HG02623 (cell line): ENCODE results near the gene SCRN2.
A peak's percentile ranks its signal among the peaks of the same experiment; 100 is the strongest.

Source experiments
- ATAC-seq: cut with Tn5 transposase; IDR thresholded peaks from one replicate; pipeline ENCODE4 v1.9.1; 2021; ENCODE audit warnings: moderate library complexity; ENCODE audit not compliant: unreplicated experiment

SCRN2 gene

DNA sequence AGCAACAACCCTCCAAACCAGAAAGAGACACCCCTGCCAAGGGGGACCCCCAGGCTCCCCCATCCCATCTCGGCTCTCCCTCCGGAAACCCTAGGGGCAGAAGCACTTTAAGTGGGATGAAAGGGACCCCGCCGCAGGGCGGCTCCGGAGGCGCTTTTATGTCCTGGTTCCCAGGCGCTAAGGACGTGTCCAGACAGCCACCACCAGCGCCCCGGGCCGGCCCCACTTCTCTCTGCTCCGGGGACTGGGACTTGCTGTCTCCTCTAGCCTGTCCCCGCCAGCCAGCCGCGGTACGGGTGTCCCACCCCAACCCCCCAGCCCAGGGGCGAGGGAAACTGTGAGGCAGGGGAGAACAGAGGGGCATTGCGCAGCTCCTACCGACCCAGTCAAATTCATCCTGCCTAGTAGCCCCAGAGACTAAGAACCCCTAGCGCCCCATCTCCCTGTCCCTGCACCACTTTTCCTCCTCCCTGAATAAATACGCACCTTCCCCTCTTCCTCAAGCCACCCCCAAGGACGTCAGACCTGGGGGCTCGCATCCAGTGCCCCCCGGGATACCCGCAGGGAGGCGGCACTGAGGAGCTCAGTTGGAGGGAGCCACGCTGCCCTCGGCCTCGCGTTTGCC lies 5.8 kb upstream of the SCRN2 start:
- ATAC-seq = no peak

DNA sequence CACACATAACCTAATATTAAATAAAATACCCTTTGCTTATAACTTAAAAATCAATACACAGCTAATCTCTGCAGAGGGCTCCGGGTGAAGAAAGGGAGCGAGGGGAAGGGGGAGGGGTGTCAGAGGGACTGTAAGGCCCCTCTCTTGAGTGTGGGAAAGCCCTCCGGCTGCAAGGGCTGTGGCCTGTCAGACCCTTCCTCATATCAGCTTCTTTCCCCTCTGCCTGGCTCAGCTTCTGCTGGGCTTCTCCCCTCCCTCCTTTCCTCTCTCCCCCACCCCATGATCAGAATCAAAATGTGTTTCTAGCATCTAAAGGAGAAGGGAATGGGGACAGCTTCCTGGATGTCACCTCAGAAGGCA lies 4.6 kb upstream of the SCRN2 start:
- no peak for ATAC-seq

DNA sequence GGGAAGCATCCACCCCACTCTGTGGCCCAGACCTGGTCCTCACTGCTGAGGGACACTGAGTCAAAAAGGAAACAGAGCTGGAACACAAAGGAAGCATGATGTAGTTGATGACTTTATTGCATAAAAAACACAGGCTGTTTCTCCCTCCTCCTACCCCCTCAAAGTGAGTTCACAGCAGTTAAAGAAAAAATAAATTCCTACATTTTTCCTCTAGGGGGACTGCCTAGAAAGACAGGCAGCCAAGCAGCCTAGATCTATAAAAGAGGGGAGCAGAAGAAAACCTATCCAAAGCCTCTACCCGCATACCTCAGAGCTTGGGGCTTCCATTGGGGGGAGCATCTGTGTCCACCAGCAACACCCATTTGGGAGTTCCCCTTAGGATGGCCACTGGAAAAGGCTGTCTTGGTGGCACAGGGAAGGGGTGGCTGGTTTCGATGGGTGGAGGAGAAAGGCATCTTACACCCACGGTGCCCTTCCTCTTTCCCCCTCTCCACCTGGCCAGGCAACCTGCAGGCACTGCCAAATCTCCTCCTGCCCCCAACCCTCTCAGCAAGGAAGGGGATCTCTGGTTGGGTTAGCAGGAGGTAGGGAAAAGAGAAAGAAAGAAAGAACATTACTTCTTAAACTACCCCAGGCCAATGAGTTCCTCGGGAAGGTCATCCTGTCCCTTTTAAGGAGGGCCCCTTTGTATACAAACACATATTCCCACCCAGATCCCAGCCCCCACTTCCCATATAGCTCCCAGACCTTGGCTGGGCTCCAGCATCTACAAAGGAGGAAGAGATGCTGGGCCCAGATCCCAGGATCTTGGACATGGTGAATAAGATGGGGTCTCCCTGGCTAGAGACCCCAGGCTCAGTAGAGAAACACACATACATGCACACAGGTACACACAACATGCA lies 4.0 kb upstream of the SCRN2 start:
- no peak for ATAC-seq

DNA sequence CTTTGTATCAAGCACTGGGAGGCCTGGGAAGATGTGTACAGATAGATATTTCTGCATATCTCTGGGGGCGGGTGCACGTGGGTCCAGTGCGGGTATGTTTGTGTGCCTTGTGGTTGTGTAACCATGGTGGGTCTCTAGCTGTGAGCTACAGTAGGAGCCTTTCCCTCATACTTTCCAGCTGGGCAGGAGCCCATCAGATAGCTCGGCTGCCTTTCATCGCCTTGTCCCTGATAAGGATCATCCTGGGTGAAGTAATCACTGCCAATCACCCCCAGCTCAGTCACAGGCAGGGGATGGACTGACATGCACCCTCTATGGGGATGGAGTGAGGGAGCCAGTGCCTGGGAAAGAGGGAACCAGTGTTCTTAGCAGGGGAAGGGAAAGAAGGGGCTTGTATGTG lies 3.2 kb upstream of the SCRN2 start:
- ATAC-seq = no peak

DNA sequence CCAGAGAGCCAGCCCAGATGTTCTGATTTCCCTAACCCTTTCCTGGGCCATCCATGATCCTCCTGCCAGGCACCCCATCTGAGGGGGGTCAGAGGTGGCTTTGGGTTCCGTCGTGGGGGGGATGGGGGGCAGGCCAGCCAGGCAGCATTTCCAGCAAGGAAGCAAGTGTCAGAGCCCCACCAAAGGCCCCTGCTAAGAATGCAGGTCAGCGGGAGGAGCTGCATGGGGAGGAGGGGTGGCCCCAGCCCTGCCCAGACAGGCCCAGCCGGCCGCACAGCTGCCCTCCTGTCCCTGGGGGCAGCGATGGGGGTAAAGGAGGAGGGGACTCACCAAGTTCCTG lies 2.3 kb upstream of the SCRN2 start:
- no peak for ATAC-seq

DNA sequence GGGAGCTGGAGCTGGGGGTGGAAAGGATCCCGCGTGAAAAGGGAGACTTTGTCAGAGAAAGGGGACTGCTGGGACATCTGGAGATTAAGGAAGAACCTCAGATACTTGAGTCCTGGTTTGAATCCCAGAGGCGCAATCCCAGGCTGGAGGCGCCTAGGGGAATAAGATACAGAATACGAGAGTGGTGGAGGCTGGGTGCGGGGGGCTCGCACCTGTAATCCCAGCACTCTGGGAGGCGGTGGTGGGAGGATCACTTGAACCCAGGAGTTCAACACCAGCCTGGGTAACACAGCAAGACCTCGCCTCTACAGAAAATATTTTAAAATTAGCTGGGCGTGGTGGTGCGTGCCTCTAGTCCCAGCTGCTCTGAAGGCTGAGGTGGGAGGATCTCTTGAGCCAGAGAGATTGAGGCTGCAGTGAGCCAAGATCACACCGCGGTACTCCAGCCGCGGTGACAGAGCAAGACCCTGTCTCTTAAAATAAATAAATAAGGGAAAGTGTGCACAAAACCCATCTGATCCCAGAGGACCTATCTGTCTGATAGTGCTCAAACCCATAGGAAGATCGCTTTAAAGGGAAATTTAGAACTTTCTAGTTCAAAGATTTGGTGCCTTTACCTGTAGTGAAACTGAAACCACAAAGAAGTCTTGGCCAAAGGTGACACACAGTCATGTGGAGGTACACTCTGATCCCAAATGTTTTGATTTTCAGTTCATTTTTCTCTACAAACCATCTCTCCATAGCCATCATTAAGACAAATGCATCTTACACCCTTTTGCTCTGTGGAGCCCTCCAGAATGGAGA lies 617 bp upstream of the SCRN2 start:
- no peak for ATAC-seq

DNA sequence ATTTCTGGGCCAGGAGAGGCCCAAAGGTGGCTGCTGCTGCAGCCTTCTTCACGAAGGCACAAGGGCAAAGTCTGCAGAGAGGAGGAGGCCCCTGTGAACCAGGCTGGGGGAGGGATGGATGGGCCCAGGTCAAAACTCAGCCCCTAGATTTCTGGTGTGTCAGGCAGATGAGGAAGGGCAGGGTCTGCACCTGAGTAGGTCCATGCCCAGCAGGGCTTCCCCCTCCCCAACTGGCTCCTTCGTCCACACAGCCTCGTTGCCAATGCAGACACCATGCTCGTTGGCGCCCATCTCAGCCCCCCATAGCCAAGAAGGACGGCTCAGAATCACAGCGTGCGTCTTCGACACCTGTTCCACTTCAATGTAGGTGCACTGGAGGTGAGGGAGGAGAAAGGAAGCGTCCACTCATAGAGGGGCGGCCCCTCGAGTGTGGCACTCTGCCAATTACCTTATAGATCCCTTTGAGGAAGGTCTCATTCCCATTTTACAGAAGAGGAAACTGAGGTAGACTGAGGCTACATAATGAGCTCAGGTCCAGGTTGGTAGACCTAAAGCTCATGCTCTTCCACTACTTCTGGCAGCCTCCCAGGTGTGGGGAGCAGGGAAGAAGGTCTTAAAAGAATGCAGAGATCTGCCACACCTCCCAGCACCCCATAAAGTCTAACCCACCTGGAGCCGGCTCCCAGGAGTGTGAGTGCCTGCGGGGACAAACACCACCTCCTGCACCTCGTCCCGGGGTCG lies 902 bp downstream of the SCRN2 start:
- no peak for ATAC-seq

DNA sequence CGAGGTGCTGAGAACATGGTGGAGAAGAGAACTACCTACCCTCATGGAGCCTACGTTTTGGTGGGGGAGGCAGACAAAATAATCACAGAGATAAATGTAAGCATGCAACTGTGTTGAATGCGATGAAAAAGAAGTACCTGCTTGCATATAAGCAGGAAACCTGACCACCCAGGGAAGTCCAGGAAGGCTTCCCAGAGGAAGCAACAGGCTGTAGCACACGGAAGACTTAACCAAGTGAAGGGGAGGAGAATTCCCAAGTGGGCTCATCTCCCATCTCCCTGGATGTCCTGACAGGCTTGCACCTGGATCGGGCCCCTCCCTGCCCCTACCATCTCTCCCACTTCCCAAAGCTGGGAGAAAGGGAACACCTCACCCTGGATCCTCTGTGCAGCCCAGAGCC lies 2.0 kb downstream of the SCRN2 start:
- ATAC-seq = no peak

DNA sequence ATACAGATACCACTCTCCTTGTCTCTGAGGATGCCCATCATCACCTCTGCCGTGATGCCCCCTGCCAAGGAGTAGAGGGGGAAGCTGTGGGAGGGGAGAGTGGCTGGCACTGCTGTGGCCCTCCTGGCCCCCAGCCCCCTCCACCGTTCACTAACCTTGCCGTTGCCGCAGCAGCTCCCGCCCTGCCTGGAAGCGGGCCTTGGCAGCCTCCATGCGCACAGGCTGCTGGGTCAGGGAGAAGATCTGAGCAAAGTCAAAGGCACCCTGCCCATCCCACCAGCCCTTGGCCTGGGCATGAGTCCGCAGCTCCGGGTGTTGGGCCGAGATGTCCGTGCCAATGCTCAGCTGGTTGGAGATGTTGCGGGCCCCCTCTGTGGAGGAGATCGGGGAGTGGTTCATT lies 2.4 kb downstream of the SCRN2 start:
- ATAC-seq = no peak

DNA sequence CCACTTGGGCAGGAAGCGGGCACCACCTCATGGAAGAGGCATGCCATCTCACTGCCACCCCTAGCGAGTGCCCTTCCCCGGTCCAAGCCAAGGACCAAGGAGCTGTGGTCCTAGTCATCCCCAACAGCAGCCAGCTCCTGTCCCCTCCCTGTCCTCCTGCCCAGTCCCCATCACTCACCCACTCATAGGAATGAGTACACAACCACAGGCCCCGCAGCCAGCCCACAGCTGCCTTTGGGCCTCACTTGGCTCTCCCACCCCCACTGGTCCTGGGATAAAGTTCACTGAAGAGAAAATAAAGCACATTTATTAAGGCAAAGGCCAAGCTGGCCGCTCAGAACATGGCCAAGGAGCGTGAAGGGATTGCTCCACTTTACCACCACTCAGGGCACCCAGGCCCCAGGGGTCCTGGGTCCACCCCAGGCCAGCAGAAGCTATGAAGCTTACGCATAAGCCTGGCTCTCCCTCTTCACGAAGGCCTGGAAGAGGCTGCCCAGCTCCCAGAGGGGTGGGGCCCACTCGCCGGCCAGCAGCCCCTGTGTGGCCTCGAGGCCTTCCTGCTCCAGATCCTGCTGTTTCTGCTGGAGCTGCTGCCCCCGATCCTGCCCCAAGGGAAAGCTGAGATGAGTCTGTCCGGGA lies 3.6 kb downstream of the SCRN2 start:
- no peak for ATAC-seq

DNA sequence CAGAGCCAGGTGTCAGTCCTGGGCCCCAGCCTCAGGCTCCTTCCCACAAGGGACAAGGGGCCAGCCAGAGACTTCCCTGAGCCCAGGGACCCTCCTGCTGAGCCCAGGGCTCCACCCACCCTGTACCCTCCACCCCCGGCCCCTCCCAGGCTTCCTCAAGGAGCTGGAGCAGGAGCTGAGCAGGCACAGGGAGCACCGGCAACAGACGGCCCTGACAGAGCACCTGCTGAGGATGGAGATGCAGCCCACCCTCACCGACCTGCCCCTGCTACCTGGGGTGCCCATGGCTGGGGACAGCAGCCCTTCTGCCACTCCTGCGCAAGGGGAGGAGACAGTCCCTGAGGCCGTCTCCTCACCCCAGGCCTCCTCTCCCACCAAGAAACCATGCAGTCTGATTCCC lies 4.5 kb downstream of the SCRN2 start:
- ATAC-seq = no peak

DNA sequence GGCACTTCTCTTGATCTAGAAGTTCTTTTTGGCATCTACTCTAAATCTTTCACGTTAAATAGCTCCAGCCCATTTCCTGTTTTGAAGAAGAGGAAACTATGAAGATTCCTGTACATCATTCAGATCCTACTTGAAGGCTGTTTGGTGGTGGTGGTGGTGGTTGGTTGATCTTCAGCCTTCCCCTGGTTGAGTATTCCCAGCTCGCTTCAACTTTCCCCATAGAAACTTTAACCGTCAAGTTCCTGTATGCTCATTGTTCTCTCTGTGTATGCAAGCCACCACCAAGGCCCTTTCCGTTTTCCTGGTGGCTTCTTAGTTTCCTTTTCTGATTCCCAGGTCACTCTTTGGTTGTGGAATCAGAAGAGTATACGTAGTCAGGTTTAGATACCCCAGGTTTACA lies 6.3 kb downstream of the SCRN2 start:
- no peak for ATAC-seq

DNA sequence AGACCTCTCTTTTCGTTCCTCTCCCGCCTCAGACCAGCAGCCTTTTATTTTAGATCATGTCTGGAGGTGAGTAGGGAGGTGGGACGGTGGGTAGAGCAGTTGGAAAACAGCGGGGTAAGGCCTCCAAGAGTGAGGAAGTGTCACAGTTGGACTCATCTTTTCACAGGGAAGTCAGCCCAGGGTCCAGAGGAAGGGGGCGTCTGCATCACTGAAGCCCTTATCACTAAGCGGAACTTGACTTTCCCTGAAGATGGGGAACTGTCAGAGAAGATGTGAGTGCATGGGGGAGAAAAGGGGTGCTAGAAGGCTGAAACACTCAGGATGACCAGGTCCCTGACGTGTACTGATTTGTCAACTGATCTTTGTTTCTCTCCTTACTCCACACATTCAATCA lies 9.1 kb downstream of the SCRN2 start:
- ATAC-seq = no peak

DNA sequence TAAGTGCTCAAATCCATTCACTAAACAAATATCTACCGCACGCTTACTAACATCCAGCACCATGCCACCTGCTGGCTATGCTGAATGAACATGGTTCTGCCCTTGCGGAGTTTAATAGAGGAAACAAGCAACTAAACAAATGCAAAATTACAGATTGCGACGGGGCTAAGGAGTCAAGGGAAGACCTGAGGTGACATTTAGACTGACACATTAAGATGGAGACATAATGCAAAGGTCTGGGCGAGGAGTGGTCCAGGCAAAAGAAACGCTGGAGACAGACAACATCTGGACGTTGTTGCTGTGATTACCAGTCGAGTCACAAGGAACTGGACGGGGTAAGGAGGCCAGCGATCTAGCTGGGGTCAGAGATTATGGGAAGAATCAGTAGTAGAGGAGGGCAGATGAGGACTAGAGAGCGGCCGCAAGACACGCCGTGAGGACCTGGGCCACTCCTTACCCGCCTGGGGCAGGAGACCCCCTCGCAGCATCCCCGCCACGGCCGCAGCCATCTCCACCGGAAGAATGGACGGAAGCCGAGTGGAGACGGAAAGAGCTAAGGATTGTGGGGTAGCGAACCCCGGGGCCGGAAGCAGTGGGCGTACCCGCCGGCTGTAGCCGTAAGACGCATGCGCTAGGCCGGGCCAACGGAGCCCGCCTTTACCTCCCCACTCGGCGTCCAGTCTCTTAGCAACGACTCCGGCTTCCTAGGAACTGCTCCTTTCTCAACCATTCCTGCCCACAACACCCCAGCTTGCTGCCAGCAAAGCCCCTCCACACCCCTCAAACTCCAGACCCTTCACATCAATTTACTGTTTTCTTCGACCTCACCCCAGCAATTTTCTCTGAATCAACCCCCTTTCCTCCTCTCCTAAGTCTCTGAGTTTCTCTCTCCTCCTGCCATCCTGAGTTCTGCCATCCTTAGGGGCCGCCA lies 9.8 kb downstream of the SCRN2 start, which contains the start of the genes LRRC46 and MRPL10:
Gene LRRC46 (plus strand): TSS at position 668 of the 931 bp plus-strand sequence. CDS start 320 bp downstream, outside the sequence.
Gene MRPL10 (minus strand): TSS at position 539 of the 931 bp plus-strand sequence. CDS start 30 bp downstream, at position 509.
- peak; percentile 91 for ATAC-seq

DNA sequence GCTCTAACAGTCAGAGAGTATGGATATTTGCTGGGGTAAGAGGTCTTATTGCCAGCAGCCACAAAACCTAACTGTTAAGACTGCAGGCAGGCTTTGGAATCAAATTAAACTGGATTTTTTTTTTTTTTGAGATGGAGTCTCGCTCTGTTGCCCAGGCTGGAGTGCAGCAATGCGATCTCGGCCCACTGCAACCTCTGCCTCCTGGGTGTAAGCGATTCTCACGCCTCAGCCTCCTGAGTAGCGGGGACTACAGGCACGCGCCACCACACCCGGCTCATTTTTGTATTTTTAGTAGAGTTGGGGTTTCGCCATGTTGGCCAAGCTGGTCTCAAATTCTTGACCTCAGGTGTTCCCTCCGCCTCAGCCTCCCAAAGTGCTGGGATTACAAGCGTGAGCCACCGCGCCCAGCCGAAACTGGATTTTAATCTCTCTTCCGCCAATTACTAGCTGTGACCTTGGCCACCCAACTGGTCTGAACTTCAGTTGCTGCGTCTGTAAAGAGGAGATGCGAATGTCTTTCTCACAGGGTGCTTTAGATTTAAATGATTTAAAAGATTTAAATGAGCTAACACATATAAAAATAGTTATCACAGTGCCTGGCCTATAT lies 10.6 kb downstream of the SCRN2 start:
- no peak for ATAC-seq

DNA sequence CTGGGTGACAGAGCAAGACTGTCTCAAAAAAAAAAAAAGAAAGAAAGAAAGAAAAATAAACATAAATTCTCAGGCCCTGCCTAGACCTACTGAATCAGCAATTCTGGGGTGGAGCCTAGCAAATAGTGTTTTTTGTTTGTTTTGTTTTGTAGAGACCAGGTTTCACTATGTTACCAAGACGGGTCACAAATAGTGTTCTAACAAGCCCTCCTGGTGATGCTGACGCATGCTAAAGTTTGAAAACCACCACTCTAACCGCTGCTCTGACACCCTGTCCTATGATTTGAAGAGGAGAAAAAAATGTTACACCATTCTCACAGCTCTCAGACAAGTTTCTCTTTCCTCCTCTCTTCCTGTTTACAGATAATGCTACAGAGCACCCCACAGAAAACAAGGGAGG lies 11.2 kb downstream of the SCRN2 start:
- no peak for ATAC-seq

DNA sequence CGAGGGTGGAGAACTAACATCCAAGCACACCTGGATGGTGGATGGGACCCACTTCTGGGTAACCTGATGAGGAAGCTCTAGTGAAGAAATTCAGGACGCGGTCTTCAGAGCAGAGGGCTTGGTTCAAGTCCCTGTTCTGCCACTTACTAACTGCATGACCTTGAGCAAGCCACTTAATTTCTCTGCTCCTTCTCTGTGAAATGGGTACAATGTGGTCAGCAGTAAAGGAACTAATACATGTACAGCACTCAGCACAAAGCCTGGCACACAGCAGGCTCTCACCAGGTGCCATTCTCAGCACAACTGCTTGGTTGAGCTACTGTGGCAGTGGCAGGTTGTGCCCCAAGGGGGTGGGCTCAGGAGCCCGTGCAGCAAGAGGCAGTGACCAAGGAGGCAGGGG lies 17.6 kb downstream of the SCRN2 start:
- no peak for ATAC-seq

DNA sequence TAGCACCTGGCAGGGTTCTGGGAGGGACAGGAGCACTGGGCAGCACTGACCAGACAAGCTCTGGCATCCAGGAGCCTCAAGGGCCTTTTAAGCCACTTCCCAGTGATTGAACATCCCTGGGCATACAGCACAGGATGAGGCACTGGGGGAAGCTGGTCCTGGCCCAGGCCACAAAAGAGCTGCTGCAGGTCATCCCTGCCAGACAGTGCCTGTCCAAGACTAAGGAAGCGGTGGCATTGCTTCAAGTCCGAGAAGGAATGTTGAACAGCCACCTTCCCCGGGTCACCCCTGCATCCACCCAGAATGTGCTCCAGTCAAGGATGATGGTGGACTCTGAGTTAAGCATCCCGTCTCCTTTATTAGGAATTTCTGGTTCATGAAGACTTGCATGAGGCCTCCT lies 18.3 kb downstream of the SCRN2 start:
- no peak for ATAC-seq
